ENCODE measurements around the gene TOGARAM1.

Gene TOGARAM1

DNA sequence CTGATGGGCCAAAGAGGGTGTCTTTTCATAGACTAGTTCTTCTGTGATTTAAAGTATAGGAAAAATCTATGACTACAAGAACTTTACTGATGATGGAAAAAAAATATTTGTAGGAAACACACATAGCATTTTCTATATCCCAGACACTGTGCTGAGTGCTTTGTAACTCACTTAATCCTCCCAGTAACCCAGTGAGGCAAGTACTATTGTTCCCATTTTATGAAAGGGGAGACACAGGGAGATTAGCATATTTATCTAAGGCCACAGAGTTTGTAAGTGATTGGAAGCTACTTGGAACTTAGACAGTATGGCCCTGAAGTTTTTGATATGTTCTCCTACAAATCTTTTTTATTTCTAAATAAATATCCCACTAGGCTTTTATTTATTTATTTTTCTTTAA is 141.8 kb downstream of the TOGARAM1 start:
- Histone ChIP-seq H3K9ac (ENCODE audit: low read length) (no peak overlapping the region), H3K27me3 (ENCODE audit: insufficient read depth, low read length) (no peaks in the 10 kb centered on the region), H2AFZ (ENCODE audit: low read length) (no peak overlapping the region), H3K9me2 (ENCODE audit: low read depth, low read length) (no peaks in the 10 kb centered on the region), H3K4me1 (ENCODE audit: insufficient read depth, low read length, severe bottlenecking) (no peaks in the 10 kb centered on the region), H3K4me3 (ENCODE audit: low read depth, low read length, poor library complexity, severe bottlenecking) (no peak overlapping the region), H3K4me2 (ENCODE audit: low read length) (no peak overlapping the region), H3F3A (ENCODE audit: insufficient read depth, low read length) (no peaks in the 10 kb centered on the region), H3K79me2 (ENCODE audit: insufficient read depth, low read length) (peaks cover 9% of the 10 kb centered on the region), H3K27ac (ENCODE audit: low read depth, low read length, poor library complexity, severe bottlenecking) (no peak overlapping the region), H3K36me3 (ENCODE audit: insufficient read depth, low read length) (peaks cover 93% of the 10 kb centered on the region), H4K20me1 (ENCODE audit: insufficient read depth, low read length) (no peaks in the 10 kb centered on the region), H3K9me3 (ENCODE audit: low read length) (no peaks in the 10 kb centered on the region)
- TF ChIP-seq, protein P1, sequence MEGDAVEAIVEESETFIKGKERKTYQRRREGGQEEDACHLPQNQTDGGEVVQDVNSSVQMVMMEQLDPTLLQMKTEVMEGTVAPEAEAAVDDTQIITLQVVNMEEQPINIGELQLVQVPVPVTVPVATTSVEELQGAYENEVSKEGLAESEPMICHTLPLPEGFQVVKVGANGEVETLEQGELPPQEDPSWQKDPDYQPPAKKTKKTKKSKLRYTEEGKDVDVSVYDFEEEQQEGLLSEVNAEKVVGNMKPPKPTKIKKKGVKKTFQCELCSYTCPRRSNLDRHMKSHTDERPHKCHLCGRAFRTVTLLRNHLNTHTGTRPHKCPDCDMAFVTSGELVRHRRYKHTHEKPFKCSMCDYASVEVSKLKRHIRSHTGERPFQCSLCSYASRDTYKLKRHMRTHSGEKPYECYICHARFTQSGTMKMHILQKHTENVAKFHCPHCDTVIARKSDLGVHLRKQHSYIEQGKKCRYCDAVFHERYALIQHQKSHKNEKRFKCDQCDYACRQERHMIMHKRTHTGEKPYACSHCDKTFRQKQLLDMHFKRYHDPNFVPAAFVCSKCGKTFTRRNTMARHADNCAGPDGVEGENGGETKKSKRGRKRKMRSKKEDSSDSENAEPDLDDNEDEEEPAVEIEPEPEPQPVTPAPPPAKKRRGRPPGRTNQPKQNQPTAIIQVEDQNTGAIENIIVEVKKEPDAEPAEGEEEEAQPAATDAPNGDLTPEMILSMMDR (IDR thresholded peaks at IDR 0.05; ENCODE audit: low read length): no peak
- no peak for TF ChIP-seq EZH2 (IDR thresholded peaks at IDR 0.05; ENCODE audit: borderline replicate concordance, low read length)

DNA sequence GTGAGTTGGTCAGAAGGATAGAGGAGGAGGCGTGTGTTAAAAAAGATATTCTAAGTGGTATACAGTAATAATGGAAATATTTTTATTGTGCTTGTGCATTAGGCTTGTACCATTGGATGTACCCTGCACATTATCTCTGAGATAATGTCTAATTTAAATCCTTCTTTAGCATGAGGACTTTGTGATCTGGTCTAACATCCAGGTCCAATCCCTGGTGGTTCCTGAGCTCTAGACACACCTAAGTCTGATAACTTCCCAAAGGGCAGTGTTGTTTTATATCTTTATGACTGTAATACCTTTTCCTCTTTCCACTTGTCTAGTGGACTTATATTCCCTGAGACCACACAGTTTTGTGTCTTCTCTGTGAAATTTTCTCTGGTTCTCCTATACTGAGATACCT is 142.6 kb downstream of the TOGARAM1 start:
- H3K27me3 ChIP-seq (ENCODE audit: insufficient read depth, low read length): no peaks in the 10 kb centered on the region
- no peaks in the 10 kb centered on the region for H3K4me1 ChIP-seq (ENCODE audit: insufficient read depth, low read length, severe bottlenecking)
- peaks cover 92% of the 10 kb centered on the region for H3K36me3 ChIP-seq (ENCODE audit: insufficient read depth, low read length)
- TF ChIP-seq, protein P1 (IDR thresholded peaks at IDR 0.05; ENCODE audit: low read length): no peak
- no peak for TF ChIP-seq EZH2 (IDR thresholded peaks at IDR 0.05; ENCODE audit: borderline replicate concordance, low read length)
- no peak overlapping the region for H3K9ac ChIP-seq (ENCODE audit: low read length)
- no peak overlapping the region for H3K4me3 ChIP-seq (ENCODE audit: low read depth, low read length, poor library complexity, severe bottlenecking)
- no peak overlapping the region for H2AFZ ChIP-seq (ENCODE audit: low read length)
- H3F3A ChIP-seq (ENCODE audit: insufficient read depth, low read length): no peaks in the 10 kb centered on the region
- H3K79me2 ChIP-seq (ENCODE audit: insufficient read depth, low read length): peaks cover 7% of the 10 kb centered on the region
- H3K9me3 ChIP-seq (ENCODE audit: low read length): no peaks in the 10 kb centered on the region
- no peak overlapping the region for H3K27ac ChIP-seq (ENCODE audit: low read depth, low read length, poor library complexity, severe bottlenecking)
- H4K20me1 ChIP-seq (ENCODE audit: insufficient read depth, low read length): no peaks in the 10 kb centered on the region
- H3K4me2 ChIP-seq (ENCODE audit: low read length): no peak overlapping the region
- H3K9me2 ChIP-seq (ENCODE audit: low read depth, low read length): no peaks in the 10 kb centered on the region

DNA sequence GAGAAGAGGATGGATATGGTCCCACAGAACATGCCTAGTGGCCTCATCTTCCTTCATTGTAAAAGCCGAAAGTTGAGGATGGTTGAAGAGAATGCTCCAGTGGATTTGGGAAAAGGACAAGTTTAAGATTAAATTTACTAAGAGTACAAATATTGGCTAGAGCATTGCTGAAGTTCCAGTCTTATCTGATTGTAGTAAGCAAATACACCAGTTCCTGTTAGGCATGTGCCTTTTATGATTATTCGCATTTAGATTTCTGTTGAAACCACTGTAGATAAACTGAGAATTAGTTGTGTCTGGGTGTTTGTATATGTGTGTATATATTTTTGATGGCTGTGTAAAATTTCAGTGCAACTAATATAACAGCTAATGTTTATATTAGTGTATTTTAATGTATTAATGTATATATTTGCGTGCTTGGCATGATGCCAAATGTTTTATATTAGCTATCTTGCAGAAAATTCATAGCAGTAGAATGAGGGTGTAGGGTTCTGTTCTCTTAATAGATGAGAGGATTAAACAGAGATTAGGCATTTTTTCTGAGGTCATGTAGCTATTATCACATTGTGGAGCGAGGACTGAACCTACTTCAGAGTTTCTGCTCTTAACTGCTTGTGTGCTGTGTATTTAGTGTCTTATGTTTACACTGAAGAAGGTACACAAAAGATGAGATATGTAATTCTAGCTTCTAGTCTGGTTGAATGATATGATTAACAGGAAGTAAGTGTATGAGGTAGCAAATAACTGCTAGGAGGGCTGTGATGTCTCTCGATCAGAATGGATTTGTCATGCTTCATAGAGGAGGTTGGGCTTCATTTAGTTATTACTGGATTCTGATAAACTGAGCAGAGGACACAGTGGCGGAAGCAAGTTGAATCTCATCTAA is 151.1 kb downstream of the TOGARAM1 start:
- no peaks in the 10 kb centered on the region for H3K79me2 ChIP-seq (ENCODE audit: insufficient read depth, low read length)
- H3F3A ChIP-seq (ENCODE audit: insufficient read depth, low read length): no peaks in the 10 kb centered on the region
- H3K9me2 ChIP-seq (ENCODE audit: low read depth, low read length): no peaks in the 10 kb centered on the region
- H3K36me3 ChIP-seq (ENCODE audit: insufficient read depth, low read length): peaks cover 97% of the 10 kb centered on the region
- H3K4me1 ChIP-seq (ENCODE audit: insufficient read depth, low read length, severe bottlenecking): no peaks in the 10 kb centered on the region
- H3K27me3 ChIP-seq (ENCODE audit: insufficient read depth, low read length): no peaks in the 10 kb centered on the region
- TF ChIP-seq, protein P1 (IDR thresholded peaks at IDR 0.05; ENCODE audit: low read length): no peak
- TF ChIP-seq EZH2 (IDR thresholded peaks at IDR 0.05; ENCODE audit: borderline replicate concordance, low read length): no peak
- H3K4me3 ChIP-seq (ENCODE audit: low read depth, low read length, poor library complexity, severe bottlenecking): no peak overlapping the region
- H3K4me2 ChIP-seq (ENCODE audit: low read length): no peak overlapping the region
- H3K27ac ChIP-seq (ENCODE audit: low read depth, low read length, poor library complexity, severe bottlenecking): no peak overlapping the region
- no peaks in the 10 kb centered on the region for H3K9me3 ChIP-seq (ENCODE audit: low read length)
- no peaks in the 10 kb centered on the region for H4K20me1 ChIP-seq (ENCODE audit: insufficient read depth, low read length)
- H3K9ac ChIP-seq (ENCODE audit: low read length): no peak overlapping the region
- no peak overlapping the region for H2AFZ ChIP-seq (ENCODE audit: low read length)

All from OCI-LY1 (cell line).